ENCODE data around the gene PPAN.
A peak's percentile ranks its signal among the peaks of the same experiment; 100 is the strongest.

PPAN gene

GRCh38 chr19:10141479-10141878 is 35.3 kb downstream of the PPAN start:
- no peak for DNase-seq (ENCODE audit: low read depth)

- DNase-seq (ENCODE audit: low read depth) = no peak
These were observed 35.8 kb downstream of the PPAN start for GRCh38 chr19:10141973-10142372.

GRCh38 chr19:10142701-10143375 is 36.7 kb downstream of the PPAN start:
- DNase-seq (ENCODE audit: low read depth) = no peak

DNA sequence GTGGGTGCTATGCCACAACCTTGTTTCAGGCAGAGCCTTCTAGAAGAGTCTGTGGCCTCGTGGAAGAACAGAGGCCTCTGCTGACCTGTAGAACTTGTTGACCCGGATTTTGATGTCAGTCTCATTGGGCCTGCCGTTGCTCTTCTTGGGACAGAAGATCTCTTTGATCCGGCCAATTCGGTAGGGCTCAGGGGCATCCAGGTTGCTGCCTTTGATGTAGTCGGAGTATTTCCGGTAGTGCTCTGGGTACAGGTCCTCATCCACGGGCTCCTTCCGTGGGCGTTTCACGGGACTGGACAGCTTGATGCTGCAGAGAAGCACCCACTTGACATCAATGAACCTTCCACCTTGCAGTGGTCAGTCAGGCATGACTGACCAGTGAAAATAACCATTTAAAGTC is 37.5 kb downstream of the PPAN start:
- DNase-seq (ENCODE audit: low read depth) = no peak

- DNase-seq (ENCODE audit: low read depth) = no peak
These were observed 38.2 kb downstream of the PPAN start for GRCh38 chr19:10144361-10144760.

- no peak for DNase-seq (ENCODE audit: low read depth)
These were observed 38.9 kb downstream of the PPAN start for GRCh38 chr19:10145031-10145430.

- no peak for DNase-seq (ENCODE audit: low read depth)
These were observed 40.0 kb downstream of the PPAN start for GRCh38 chr19:10146142-10146541.

GRCh38 chr19:10149427-10149826 is 43.3 kb downstream of the PPAN start:
- no peak for DNase-seq (ENCODE audit: low read depth)

- no peak for DNase-seq (ENCODE audit: low read depth)
These were observed 45.4 kb downstream of the PPAN start for GRCh38 chr19:10151521-10151920.

- DNase-seq (ENCODE audit: low read depth) = peak; percentile 5
These were observed 45.9 kb downstream of the PPAN start for GRCh38 chr19:10152100-10152499.

GRCh38 chr19:10155839-10156238 is 49.7 kb downstream of the PPAN start:
- DNase-seq (ENCODE audit: low read depth) = peak; percentile 12

GRCh38 chr19:10158071-10158470 is 51.9 kb downstream of the PPAN start:
- DNase-seq (ENCODE audit: low read depth) = no peak

- no peak for DNase-seq (ENCODE audit: low read depth)
These were observed 52.3 kb downstream of the PPAN start for GRCh38 chr19:10158485-10158884.

DNA sequence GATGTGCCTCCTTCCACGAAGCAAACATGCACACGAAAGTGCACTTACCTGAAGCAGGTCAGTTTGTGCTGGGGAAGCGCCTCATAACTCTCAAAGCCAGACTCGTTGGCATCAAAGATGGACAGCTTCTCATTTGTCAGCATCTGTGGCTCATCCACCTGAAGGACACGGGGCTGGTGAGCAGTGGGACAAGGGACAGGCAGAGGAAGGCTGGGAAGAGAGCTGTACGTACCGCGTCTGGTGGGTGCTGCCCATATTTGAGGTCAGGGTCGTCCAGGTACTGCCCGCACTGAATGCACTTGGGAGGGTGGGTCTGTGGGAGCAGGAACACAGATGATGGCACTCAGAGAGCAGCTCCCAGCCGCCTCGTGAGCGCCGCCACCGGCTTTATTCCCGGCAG is 53.4 kb downstream of the PPAN start:
- no peak for DNase-seq (ENCODE audit: low read depth)
